ENCODE data around the gene RITA1. TPM values are rescaled to one million over a fixed set of nuclear protein-coding genes. Genes with fewer than 3 reads are reported as not detected.

Gene RITA1
- total RNA-seq, 2 donors from 2014 or later = 12.2 to 26.9 TPM

DNA sequence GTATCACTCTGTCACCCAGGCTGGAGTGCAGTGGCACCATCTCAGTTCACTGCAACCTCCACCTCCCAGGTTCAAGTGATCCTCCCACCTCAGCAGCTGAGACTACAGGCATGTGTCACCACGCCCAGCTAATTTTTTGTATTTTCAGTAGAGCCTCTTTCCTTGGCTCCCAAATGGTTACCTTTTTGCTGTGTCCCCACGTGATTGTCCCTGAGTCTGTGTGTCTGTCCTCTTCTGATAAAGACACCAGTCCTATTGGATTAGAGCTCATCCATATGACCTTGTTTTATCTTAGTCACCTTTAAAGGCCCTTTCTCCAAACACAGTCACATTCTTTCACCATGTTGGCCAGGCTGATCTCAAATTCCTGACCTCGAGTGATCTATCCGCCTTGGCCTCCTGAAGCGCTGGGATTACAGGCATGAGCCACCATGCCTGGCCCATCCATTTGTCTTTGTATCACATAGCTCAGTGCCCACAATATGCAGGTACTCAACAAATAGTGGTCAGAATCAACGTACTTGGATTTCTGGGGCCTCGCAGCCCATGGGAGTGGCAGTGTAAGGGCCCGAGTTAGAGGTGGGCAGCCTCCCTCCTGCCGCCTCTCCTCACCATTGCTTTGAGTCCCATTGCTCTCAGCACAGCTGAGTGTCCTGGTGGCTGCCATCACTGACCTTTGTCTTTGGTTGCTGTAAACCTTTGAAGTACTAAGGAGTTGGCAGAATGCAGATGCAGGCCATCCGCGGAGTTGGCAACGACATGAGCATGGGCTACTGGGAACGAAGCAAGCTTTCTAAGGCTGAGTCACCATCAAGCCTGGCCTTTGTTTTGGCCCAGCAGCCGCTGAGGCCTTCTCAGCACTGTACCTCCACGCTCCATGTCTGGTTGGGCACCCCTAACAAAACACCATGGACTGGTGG, 45.1 kb downstream of the RITA1 start:
- peak overlapping the region; percentile 80 to 89 for H3K27ac ChIP-seq
- peaks cover 17% of the 10 kb centered on the region for H3K36me3 ChIP-seq
- no peaks in the 10 kb centered on the region for H3K27me3 ChIP-seq (replicated peaks; ENCODE audit: insufficient read depth)
- DNase-seq (ENCODE audit: low spot score) (no peak), ATAC-seq (ENCODE audit: insufficient number of reproducible peaks, low FRiP score, low read depth) (no peak)
- TF ChIP-seq, protein P1, sequence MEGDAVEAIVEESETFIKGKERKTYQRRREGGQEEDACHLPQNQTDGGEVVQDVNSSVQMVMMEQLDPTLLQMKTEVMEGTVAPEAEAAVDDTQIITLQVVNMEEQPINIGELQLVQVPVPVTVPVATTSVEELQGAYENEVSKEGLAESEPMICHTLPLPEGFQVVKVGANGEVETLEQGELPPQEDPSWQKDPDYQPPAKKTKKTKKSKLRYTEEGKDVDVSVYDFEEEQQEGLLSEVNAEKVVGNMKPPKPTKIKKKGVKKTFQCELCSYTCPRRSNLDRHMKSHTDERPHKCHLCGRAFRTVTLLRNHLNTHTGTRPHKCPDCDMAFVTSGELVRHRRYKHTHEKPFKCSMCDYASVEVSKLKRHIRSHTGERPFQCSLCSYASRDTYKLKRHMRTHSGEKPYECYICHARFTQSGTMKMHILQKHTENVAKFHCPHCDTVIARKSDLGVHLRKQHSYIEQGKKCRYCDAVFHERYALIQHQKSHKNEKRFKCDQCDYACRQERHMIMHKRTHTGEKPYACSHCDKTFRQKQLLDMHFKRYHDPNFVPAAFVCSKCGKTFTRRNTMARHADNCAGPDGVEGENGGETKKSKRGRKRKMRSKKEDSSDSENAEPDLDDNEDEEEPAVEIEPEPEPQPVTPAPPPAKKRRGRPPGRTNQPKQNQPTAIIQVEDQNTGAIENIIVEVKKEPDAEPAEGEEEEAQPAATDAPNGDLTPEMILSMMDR (IDR thresholded peaks at IDR 0.05) = no peak
- no peak overlapping the region for H3K4me3 ChIP-seq
- peaks cover 61 to 84% of the 10 kb centered on the region in 2 donors for H3K4me1 ChIP-seq (ENCODE audit: control insufficient read depth in 1 of 2, low read depth in 2 of 2)
- no peaks in the 10 kb centered on the region for H3K9me3 ChIP-seq

DNA sequence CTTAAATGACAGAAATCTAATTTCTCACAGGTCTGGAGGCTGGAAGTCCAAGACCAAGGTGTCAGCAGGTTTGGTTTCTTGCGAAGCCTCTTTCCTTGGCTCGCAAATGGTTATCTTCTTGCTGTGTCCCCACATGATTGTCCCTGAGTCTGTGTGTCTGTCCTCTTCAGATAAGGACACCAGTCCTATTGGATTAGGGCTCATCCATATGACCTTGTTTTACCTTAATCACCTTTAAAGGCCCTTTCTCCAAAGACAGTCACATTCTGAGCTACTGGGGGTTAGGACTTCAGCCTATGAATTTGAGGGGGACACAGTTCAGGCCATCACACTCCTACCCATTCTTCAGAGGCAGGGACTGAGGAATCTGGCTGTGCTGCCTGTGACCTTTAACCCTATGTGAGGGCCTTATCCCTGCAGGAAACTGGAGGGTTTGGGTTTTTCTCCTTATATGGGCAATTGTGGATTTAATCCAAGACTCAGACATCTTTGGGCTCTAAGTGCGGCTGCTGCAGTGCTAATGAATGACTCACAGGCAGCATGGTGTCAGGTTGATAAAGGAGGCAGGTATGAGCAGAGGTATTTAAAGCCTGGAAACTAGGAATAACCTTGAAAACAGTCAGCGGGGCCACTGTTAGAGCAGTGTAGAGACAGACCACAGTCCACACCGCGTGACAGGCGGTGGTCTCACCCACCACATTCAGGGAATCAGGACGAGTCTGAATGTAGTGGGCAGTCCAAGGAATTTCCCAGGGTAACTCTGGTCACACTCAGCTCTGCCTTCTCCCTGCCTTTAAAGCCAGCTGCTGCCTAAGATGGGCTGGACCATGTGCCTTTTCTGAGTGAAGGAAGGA, 45.9 kb downstream of the RITA1 start:
- no peak for ATAC-seq (ENCODE audit: insufficient number of reproducible peaks, low FRiP score, low read depth)
- DNase-seq (ENCODE audit: low spot score) = no peak
- no peaks in the 10 kb centered on the region for H3K9me3 ChIP-seq
- TF ChIP-seq, protein P1 (IDR thresholded peaks at IDR 0.05) = no peak
- H3K4me3 ChIP-seq = no peak overlapping the region
- peaks cover 17% of the 10 kb centered on the region for H3K36me3 ChIP-seq
- peaks cover 69 to 90% of the 10 kb centered on the region in 2 donors for H3K4me1 ChIP-seq (ENCODE audit: control insufficient read depth in 1 of 2, low read depth in 2 of 2)
- H3K27ac ChIP-seq = peak overlapping the region; percentile 80 to 89
- H3K27me3 ChIP-seq (replicated peaks; ENCODE audit: insufficient read depth) = no peaks in the 10 kb centered on the region

DNA sequence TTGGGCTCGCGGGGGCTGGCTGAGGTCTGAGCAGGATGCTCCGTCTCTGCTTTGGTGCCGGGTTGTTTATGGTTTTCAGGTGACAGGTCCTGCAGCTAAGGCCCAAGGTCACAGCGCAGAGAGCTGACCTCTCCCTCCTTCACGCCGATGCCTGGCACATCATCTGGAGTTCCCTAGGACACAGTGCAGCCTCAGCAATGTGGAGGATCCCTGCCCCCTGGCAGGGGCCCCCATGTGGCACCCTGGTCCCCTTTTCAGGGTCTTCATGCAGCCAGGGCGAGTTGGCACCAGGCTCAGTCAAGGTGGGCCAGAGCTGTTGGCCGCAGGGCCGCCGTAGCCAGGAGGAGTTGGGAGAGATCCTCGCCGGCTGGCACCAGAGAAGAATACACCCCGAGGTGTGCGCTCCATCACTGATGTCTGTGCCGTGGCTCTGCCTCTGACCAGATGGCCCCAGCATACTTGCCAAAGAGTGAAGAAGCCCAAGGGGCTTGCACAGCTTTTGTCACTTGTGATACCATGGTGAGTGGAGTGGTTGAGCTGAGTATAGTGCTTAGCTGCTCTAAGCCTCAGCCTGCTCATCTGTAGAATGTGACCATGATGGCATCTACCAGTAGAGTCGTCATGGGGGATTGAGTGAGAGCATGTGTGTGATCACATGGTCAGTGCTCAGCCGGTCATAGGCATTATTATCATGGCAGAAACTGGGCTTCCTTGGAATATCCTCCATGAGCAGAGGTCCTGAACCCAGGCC, 46.7 kb downstream of the RITA1 start:
- DNase-seq (ENCODE audit: low spot score) (no peak), ATAC-seq (ENCODE audit: insufficient number of reproducible peaks, low FRiP score, low read depth) (no peak)
- H3K36me3 ChIP-seq = peaks cover 17% of the 10 kb centered on the region
- H3K4me3 ChIP-seq = peak overlapping the region; percentile 68
- TF ChIP-seq, protein P1 (IDR thresholded peaks at IDR 0.05) = no peak
- H3K27me3 ChIP-seq (replicated peaks; ENCODE audit: insufficient read depth) = no peaks in the 10 kb centered on the region
- peaks cover 69 to 90% of the 10 kb centered on the region in 2 donors for H3K4me1 ChIP-seq (ENCODE audit: control insufficient read depth in 1 of 2, low read depth in 2 of 2)
- peak overlapping the region; percentile 80 to 89 for H3K27ac ChIP-seq
- H3K9me3 ChIP-seq = no peaks in the 10 kb centered on the region

GRCh38 chr12:113232840-113233585, 47.5 kb downstream of the RITA1 start:
- H3K27me3 ChIP-seq (replicated peaks; ENCODE audit: insufficient read depth) = no peaks in the 10 kb centered on the region
- no peaks in the 10 kb centered on the region for H3K9me3 ChIP-seq
- TF ChIP-seq, protein P1 (IDR thresholded peaks at IDR 0.05) = no peak
- peaks cover 68 to 90% of the 10 kb centered on the region in 2 donors for H3K4me1 ChIP-seq (ENCODE audit: control insufficient read depth in 1 of 2, low read depth in 2 of 2)
- peak overlapping the region; percentile 80 to 89 for H3K27ac ChIP-seq
- peak; percentile 75 for ATAC-seq (ENCODE audit: insufficient number of reproducible peaks, low FRiP score, low read depth)
- peaks cover 17% of the 10 kb centered on the region for H3K36me3 ChIP-seq
- DNase-seq (ENCODE audit: low spot score) = no peak
- peak overlapping the region; percentile 68 for H3K4me3 ChIP-seq
